GM18870 (cell line): ENCODE data around the gene ZNF853.
"Not testable (repeated sequence)": the region's sequence is repeated elsewhere in the genome, so short reads cannot be mapped to it uniquely, and the experiment has no call there.

Source experiments
- ATAC-seq: cut with Tn5 transposase; IDR thresholded peaks from one replicate; pipeline ENCODE4 v1.9.1; 2021; ENCODE audit warnings: moderate library complexity; ENCODE audit not compliant: unreplicated experiment

ZNF853 gene

DNA sequence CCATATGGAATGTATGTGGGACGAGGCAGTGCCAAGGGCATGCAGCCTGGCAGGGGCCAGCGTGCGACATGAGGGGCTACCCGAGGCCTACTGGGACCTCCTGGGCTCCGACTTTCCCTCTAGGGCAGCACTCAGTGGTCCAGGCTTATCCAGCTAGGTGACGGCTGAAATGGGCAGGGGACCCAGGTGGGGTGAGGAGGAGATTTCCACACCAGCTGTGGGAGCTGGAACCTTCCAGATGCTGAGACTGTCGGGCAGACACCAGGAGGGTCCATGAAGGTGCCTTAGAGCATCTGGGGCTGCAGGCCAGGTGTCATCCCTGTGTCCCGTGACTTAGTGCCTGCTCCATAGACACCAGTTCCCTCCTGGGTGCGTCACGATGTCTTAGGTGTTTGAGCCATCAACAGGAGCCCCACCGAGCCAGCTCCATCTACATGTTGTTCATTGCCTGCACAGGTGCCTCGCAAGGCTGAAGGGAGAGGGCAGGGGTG is 35.2 kb downstream of the ZNF853 start:
- ATAC-seq: no peak

DNA sequence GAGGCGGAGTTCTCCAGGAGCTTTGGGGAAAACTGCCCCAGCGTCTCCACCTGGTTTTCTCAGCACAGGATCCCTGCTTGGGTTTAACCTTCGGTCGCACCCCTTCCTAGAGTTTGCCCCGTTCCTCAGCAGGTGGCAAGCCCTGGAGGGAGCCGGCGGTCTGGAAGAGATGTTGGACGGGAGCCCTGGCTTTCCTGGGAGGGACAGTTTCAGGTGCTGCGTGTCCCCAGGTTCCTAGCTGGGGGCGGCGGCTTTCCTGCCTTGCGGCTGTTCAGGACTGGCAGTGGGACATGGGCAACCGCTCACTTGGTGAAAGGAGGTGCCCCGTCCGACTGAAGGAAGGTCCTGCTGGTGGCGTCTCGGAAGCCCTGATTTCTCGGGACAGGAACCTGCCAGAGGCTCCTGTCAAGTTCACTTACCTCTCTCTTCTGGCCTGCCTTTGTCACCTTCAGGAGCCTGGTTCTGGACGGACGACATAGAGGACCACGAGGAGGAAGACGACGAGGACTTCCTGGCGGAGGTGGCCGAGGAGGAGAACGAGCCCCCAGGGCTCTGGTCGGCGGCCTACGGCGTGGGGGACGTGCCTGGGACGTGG is 36.5 kb downstream of the ZNF853 start:
- no peak for ATAC-seq

DNA sequence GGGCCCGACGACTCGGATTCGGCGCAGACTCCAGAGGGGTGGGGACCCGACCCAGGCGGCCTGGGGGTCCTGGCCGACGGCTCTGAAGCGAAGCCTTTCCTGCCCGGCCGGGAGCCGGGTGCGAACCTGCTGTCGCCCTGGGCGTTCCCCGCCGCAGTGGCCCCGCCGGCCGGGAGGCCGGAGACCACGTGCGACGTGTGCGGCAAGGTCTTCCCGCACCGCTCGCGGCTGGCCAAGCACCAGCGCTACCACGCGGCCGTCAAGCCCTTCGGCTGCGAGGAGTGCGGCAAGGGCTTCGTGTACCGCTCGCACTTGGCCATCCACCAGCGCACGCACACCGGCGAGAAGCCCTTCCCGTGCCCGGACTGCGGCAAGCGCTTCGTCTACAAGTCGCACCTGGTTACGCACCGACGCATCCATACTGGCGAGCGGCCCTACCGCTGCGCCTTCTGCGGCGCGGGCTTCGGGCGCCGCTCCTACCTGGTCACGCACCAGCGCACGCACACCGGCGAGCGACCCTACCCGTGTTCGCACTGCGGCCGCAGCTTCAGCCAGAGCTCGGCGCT is 37.1 kb downstream of the ZNF853 start:
- no peak for ATAC-seq

DNA sequence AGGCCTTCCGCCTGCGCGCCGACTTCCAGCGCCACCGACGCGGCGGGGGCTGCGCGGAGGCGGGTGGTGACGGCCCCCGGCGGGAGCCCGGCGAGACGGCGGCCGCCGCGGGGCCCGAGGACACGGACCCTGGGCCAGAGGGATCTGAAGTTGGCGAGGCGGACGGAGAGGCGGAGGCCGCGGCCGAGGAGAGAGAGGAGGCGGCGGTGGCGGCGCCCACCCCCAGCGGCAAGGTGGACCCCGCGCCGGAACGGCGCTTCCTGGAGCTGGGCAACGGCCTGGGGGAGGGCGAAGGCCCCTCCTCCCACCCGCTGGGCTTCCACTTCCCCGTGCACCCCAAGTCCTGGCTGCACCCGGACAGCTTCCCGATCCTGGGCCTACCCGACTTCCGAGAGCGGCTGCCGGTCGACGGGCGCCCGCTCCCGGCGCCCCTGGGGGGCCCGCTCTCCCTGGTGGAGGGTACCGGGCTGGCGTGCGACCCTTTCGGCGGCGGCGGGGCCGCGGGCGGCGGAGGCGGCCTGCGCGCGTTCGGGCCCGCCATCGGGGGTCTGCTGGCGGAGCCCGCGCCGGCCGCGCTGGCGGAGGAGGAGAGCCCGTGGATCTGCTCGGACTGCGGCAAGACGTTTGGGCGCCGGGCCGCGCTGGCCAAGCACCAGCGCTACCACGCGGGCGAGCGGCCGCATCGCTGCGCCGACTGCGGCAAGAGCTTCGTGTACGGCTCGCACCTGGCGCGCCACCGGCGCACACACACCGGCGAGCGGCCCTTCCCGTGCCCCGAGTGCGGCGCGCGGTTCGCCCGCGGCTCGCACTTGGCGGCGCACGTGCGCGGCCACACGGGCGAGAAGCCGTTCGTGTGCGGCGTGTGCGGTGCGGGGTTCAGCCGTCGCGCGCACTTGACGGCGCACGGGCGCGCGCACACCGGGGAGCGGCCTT is 37.9 kb downstream of the ZNF853 start:
- no peak for ATAC-seq

DNA sequence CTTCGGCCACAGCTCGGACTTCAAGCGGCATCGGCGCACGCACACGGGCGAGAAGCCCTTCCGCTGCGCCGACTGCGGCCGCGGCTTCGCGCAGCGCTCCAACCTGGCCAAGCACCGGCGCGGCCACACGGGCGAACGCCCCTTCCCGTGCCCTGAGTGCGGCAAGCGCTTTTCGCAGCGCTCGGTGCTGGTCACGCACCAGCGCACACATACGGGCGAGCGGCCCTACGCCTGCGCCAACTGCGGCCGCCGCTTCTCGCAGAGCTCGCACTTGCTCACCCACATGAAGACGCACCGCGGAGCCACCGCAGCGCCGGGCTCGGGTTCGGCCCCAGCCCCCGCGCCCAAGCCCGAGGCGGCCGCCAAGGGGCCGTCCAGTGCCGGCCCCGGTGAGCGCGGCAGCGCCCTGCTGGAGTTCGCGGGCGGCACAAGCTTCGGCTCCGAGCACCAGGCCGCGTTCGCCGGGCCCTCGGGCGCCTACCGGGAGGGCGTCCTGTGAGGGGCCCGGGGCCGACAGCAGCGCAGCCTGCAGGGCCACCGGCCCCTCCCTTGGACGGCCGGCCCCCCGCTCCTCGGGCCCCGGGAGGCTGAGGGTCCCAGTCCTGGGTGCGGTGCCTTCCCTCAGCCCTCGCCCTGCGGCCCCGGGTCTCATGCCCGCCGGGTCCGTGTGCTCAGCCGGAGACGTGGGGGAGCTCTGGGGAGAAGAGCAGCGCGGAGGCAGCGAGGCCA is 38.9 kb downstream of the ZNF853 start:
- ATAC-seq: no peak

DNA sequence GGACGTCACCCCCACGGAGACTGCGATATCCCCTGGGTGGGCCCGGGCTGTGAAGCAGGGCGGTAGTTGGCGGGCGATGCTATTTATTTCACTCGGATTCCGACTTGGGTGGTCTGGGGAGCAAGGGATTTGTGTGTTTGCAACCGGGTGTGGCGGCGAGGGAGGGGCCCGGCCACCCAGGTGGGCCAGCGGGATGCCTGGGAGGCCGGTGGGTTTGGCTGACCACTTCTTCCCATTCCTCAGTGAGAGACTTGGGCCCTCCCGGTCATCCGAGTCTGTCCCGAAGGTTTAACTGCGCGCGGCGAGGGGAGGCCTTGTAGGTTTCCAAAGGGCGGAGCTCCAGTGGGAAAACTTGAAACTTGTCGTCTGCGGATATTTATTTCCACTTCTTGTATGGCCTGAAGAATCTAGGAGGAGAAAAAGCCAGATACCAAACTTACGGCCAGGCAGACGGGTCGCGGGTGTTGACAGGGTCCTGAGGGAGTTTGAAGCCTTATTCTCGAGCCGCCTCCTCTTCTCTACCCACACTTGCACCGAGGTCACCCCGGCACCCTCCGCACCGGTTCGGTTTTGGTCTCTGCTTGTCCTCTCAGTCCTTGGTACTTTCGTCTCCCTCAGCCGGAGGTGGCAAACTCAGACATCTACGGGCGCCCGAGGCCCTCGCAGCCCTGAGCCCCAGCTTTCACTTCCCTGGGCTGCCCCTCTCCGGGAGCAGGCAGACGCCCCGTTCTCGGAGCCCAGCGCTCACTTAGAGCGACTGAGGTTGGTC is 39.6 kb downstream of the ZNF853 start:
- no peak for ATAC-seq

DNA sequence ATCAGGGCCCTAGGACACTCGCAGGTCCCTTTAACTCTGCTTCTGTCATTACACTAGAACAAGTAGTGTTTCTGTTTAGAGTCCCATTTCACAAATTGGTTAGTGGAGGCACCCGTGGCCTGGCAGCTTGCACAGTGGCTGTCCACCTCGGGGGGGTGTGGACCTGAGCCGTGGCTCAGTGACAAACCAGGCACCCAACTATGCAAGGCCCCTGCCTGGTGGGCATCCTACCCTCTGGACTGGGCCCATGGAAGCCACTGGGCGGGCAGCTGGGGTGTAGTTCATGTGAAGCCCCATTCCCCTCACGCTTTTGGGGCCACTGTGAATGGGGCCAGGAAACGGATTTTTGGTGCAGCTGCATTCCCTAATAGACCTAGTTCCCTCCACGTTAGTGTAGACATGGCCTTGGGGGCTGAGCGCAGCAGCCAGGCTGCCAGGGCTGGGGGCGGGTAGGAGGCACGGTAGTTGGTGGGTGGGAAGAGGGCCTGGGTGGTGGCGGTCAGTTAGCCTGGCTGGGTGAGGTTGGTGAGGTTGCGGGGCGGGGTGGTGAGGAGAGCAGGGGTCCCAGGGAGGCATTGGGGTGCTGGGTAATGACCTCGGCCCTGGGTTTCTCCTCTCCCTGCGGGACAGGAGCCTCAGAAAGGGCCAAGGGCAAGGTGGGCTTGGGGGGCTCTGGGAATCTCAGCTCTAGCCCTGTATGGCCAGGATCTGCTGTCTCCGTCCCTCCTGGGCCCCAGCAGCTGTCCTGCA is 40.4 kb downstream of the ZNF853 start:
- no peak for ATAC-seq

DNA sequence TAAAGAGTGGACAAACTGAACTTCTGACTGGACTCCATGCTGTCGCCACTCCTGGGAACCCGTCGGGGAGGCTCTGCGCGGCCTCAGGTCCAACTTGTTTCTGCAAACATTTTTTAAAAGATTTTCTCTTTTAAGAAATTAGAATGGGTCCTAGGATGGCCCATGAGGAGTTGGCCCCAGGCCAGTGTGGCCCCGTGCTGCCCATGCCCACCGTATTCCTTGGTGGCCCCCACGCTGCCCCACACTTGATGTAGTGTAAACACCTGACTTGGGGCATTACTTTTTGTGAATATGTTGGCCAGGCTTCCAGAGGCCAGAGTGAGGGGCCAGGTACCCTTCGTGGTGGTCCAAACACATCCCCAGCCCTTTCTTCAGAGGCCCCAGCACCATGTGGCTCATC is 41.0 kb downstream of the ZNF853 start:
- ATAC-seq: no peak

DNA sequence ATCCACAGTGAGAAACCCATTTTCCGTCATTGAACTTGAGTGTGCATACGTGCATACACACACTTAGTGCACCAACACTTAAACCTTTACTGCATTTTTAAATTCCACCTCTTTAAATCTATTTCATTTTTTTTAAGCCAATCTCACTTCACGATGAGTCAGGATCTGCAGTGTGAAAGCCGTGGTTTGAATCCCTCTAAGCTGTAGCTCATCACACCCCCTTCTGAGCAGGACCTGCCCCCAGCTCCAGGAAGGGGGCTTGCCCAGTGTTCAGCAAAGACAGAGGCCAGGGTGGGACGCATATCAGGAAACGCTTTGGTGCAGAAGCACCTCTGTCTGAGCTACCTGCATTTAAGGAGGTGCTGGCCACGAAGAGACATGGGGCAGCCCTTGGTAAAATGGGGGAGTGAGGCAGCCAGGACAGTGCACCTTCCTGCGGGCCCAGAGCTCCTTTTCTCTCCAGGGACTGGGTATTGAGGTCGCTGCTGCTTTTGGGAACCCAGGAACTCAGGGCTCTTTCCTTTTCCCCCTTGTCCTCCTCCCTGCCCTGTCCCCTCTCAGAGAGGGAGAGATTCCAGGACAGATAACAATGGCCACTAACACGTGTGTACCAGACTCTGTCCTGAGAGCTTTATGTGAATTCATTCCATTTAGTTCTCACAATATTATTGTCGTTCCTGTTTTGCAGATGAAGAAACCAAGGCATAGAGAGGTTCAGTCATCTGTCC is 43.4 kb downstream of the ZNF853 start:
- no peak for ATAC-seq

DNA sequence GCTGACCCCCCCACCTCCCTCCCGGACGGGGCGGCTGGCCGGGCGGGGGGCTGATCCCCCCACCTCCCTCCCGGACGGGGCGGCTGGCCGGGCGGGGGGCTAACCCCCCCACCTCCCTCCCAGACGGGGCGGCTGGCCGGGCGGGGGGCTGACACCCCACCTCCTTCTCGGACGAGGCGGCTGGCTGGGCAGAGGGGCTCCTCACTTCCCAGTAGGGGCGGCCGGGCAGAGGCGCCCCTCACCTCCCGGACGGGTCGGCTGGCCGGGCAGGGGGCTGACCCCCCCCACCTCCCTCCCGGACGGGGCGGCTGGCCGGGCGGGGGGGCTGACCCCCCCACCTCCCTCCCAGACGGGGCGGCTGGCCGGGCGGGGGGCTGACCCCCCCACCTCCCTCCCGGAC is 55.4 kb downstream of the ZNF853 start:
- not testable (repeated sequence) for ATAC-seq
